ENCODE measurements around the gene IL1RAPL1.

DNA sequence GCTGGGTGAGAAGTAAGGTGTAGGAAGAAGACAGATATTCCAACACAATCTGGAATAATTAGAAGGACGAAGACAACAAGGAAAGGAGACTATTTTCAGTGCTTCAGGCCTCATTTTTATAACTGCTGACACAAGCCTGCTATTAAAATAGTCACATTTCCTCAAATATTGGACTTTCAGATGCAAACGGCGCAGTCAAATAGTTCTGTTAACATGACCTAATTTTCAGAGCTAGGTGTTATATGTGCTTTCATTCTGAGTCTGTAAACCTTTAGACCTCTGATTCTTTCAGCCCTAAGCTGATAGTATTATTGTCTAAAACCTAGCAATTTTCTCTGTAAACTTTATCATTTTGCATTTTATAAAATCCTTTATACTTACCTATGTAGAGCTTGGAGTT lies 261.5 kb downstream of the IL1RAPL1 start:
- TF ChIP-seq POLR2AphosphoS5 (IDR thresholded peaks at IDR 0.05; ENCODE audit: low read depth, low read length) (no peak), SIN3A (IDR thresholded peaks at IDR 0.05; ENCODE audit: borderline replicate concordance, insufficient read depth, low read length) (no peak), TAF1 (IDR thresholded peaks at IDR 0.05; ENCODE audit: borderline replicate concordance, insufficient read depth, low read length) (no peak), FOXP2 (optimal IDR thresholded peaks at IDR 0.05; ENCODE audit: borderline replicate concordance, extremely low read depth, extremely low read length, insufficient read depth) (no peak)
- TF ChIP-seq, protein P1, sequence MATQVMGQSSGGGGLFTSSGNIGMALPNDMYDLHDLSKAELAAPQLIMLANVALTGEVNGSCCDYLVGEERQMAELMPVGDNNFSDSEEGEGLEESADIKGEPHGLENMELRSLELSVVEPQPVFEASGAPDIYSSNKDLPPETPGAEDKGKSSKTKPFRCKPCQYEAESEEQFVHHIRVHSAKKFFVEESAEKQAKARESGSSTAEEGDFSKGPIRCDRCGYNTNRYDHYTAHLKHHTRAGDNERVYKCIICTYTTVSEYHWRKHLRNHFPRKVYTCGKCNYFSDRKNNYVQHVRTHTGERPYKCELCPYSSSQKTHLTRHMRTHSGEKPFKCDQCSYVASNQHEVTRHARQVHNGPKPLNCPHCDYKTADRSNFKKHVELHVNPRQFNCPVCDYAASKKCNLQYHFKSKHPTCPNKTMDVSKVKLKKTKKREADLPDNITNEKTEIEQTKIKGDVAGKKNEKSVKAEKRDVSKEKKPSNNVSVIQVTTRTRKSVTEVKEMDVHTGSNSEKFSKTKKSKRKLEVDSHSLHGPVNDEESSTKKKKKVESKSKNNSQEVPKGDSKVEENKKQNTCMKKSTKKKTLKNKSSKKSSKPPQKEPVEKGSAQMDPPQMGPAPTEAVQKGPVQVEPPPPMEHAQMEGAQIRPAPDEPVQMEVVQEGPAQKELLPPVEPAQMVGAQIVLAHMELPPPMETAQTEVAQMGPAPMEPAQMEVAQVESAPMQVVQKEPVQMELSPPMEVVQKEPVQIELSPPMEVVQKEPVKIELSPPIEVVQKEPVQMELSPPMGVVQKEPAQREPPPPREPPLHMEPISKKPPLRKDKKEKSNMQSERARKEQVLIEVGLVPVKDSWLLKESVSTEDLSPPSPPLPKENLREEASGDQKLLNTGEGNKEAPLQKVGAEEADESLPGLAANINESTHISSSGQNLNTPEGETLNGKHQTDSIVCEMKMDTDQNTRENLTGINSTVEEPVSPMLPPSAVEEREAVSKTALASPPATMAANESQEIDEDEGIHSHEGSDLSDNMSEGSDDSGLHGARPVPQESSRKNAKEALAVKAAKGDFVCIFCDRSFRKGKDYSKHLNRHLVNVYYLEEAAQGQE (IDR thresholded peaks at IDR 0.05; ENCODE audit: insufficient read depth in 1 of 2, low read depth in 2 of 2, low read length in 2 of 2), result no peak

Measured in PFSK-1 (cell line).